ENCODE data around the gene SNORC. TPM values are rescaled to one million over a fixed set of nuclear protein-coding genes. Genes with fewer than 3 reads are reported as not detected.

Gene SNORC
- total RNA-seq, 1 donor from 2014 or later, result 0.96 TPM

GRCh38 chr2:232924433-232924832, 54.4 kb downstream of the SNORC start:
- DNase-seq (no peak), ATAC-seq (no peak)
- Histone ChIP-seq H3K4me3 (no peak overlapping the region), H3K4me1 (peaks cover 13% of the 10 kb centered on the region), H3K27ac (no peak overlapping the region), H3K9me3 (no peaks in the 10 kb centered on the region), H3K27me3 (peaks cover 53% of the 10 kb centered on the region), H3K36me3 (no peaks in the 10 kb centered on the region)
- no peak for TF ChIP-seq CTCF (IDR thresholded peaks at IDR 0.05)
- intact Hi-C loops (cut with DNase I), result no loop called here

DNA sequence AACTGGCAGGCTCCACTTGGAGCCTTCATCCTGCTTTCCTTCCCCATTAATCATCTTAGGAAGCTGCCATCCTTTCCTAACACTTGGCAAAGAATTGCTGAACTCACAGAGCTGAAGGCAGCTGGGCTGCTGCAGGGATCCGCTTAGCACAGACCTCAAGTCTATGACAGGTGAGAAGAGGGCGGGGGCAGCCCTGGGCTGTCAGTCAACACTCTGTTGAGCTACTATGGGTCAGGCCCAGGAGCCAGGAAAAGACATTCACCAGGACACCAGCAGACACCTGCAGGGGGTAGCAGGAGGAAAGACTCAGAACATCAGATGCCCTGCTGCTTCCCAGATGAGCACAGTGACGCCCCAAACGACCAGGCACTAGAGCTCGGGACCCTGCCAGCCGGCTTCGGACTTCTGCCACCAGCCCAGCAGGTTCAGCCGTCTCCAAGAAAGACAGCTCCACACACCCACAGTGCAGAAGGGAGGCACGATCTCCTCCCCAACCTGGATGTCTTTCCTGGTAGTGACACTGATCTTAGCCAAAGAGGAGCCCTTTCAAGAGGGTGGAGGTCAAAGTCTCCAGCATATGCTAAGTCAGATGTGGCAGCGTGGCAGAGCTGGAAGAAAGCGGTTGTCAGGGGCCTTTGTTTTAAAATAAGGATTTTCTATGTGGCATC, 55.2 kb downstream of the SNORC start:
- H3K4me3 ChIP-seq, result no peak overlapping the region
- intact Hi-C loops (cut with DNase I), result no loop called here
- H3K4me1 ChIP-seq, result peaks cover 13% of the 10 kb centered on the region
- no peak for TF ChIP-seq CTCF (IDR thresholded peaks at IDR 0.05)
- H3K36me3 ChIP-seq, result no peaks in the 10 kb centered on the region
- no peak for DNase-seq
- ATAC-seq, result no peak
- H3K27me3 ChIP-seq, result peaks cover 61% of the 10 kb centered on the region
- H3K27ac ChIP-seq, result no peak overlapping the region
- H3K9me3 ChIP-seq, result no peaks in the 10 kb centered on the region

DNA sequence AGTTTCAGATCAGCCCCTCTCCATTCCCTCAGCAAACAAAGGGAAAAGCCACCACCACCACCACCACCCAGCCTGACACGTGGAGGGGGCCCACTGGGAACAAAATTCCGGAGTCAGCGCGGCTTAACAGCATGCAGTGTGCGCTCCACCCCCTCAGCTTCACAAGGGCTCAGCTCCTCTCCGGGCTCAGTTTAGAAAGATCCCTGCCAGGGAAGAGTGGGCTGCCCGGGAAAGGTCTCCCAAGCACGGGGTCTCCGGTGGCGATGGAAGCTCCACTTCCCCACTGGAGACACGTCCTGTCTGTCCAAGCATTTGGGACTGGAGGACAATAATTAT, 55.7 kb downstream of the SNORC start:
- no peak overlapping the region for H3K4me3 ChIP-seq
- H3K9me3 ChIP-seq, result no peaks in the 10 kb centered on the region
- intact Hi-C loops (cut with DNase I), result no loop called here
- H3K4me1 ChIP-seq, result peaks cover 13% of the 10 kb centered on the region
- TF ChIP-seq CTCF (IDR thresholded peaks at IDR 0.05), result no peak
- H3K27me3 ChIP-seq, result peaks cover 61% of the 10 kb centered on the region
- no peak overlapping the region for H3K27ac ChIP-seq
- DNase-seq (no peak), ATAC-seq (no peak)
- no peaks in the 10 kb centered on the region for H3K36me3 ChIP-seq

- Histone ChIP-seq H3K36me3 (no peaks in the 10 kb centered on the region), H3K27ac (no peak overlapping the region), H3K4me3 (no peak overlapping the region), H3K27me3 (peaks cover 61% of the 10 kb centered on the region), H3K9me3 (no peaks in the 10 kb centered on the region), H3K4me1 (peaks cover 13% of the 10 kb centered on the region)
- no peak for DNase-seq
- no peak for TF ChIP-seq CTCF (IDR thresholded peaks at IDR 0.05)
- no peak for ATAC-seq
- intact Hi-C loops (cut with DNase I), result no loop called here
These were observed 56.4 kb downstream of the SNORC start for GRCh38 chr2:232926431-232926939.

- H3K36me3 ChIP-seq, result no peaks in the 10 kb centered on the region
- H3K27ac ChIP-seq, result no peak overlapping the region
- peaks cover 61% of the 10 kb centered on the region for H3K27me3 ChIP-seq
- no peak for TF ChIP-seq CTCF (IDR thresholded peaks at IDR 0.05)
- no peaks in the 10 kb centered on the region for H3K9me3 ChIP-seq
- intact Hi-C loops (cut with DNase I), result no loop called here
- DNase-seq (no peak), ATAC-seq (no peak)
- peaks cover 13% of the 10 kb centered on the region for H3K4me1 ChIP-seq
- H3K4me3 ChIP-seq, result no peak overlapping the region
These were observed 57.1 kb downstream of the SNORC start for GRCh38 chr2:232927032-232927792.

All from upper lobe of right lung (tissue), 1 donor.